HUES48 (cell line): ENCODE measurements around the gene TFF3.

Experiments used
- H3K27ac ChIP-seq: one replicate; pipeline ENCODE4 v1.7.0; 2013; ENCODE audit warnings: low read depth, low read length, inconsistent platforms
- H3K27me3 ChIP-seq: 2 replicates; pipeline ENCODE4 v1.6.1; 2013; ENCODE audit warnings: mild to moderate bottlenecking, low read length; ENCODE audit not compliant: control insufficient read depth, insufficient read depth
- H3K36me3 ChIP-seq: 2 replicates; pipeline ENCODE4 v1.6.1; 2013; ENCODE audit warnings: low read length; ENCODE audit not compliant: control insufficient read depth, insufficient read depth
- H3K4me1 ChIP-seq: 2 replicates; pipeline ENCODE4 v1.6.1; 2013; ENCODE audit warnings: mild to moderate bottlenecking, low read length; ENCODE audit not compliant: control insufficient read depth, insufficient read depth
- H3K4me3 ChIP-seq: 2 replicates; pipeline ENCODE4 v1.5.1; 2013; ENCODE audit warnings: mild to moderate bottlenecking, low read depth, low read length
- H3K9ac ChIP-seq: 2 replicates; pipeline ENCODE4 v1.6.1; 2013; ENCODE audit warnings: mild to moderate bottlenecking, low read depth, low read length, moderate library complexity
- H3K9me3 ChIP-seq: 2 replicates; pipeline ENCODE4 v1.6.1; 2013; ENCODE audit warnings: low read length; ENCODE audit not compliant: control insufficient read depth, insufficient read depth

Gene TFF3

GRCh38 chr21:42356046-42356445 lies 40.8 kb upstream of the TFF3 start:
- H3K4me1 ChIP-seq: no peaks in the 10 kb centered on the region
- no peaks in the 10 kb centered on the region for H3K36me3 ChIP-seq
- H3K27ac ChIP-seq: no peak overlapping the region
- H3K27me3 ChIP-seq: no peaks in the 10 kb centered on the region
- H3K9me3 ChIP-seq: peaks cover 7% of the 10 kb centered on the region; the same call in 1 of the 2 replicates
- H3K4me3 ChIP-seq: no peak overlapping the region
- no peak overlapping the region for H3K9ac ChIP-seq

GRCh38 chr21:42353623-42354022 lies 38.4 kb upstream of the TFF3 start:
- Histone ChIP-seq H3K27me3 (no peaks in the 10 kb centered on the region), H3K9me3 (no peaks in the 10 kb centered on the region), H3K9ac (no peak overlapping the region), H3K4me3 (no peak overlapping the region), H3K36me3 (no peaks in the 10 kb centered on the region), H3K27ac (no peak overlapping the region), H3K4me1 (no peaks in the 10 kb centered on the region)

DNA sequence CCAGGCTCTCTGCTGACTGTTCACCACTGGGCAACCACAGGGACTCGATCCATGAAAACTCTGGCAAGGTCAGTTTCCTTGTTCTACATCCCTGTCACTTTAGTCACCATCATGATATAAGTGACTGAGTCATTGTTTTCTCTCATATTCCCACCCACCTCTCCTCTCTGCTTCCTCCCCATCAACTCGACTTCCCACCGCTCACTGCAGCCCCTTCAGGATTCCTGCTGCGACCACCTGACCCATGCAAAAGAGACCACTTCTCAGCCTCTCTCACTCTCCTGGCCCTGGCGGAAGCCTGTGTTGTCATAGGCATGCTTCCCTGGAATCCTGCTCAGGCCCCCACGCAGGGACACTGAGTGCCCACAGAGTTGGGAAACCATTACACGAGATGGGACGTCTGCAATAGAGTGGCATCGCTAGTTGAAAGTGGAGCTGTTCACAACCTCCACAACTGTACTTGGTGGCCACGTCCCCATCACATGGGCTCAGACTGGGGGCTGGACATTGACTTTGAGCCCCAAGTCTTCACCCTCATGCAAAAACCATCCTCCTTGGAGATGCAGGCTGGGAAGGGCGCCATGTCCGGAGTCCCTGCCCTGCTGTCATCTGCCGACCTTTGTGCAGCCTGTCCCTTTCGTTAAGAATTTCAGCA lies 37.4 kb upstream of the TFF3 start:
- Histone ChIP-seq H3K27ac (no peak overlapping the region), H3K4me1 (no peaks in the 10 kb centered on the region), H3K9me3 (no peaks in the 10 kb centered on the region), H3K9ac (no peak overlapping the region), H3K27me3 (no peaks in the 10 kb centered on the region), H3K4me3 (no peak overlapping the region), H3K36me3 (no peaks in the 10 kb centered on the region)

GRCh38 chr21:42351626-42352440 lies 36.6 kb upstream of the TFF3 start:
- no peak overlapping the region for H3K27ac ChIP-seq

DNA sequence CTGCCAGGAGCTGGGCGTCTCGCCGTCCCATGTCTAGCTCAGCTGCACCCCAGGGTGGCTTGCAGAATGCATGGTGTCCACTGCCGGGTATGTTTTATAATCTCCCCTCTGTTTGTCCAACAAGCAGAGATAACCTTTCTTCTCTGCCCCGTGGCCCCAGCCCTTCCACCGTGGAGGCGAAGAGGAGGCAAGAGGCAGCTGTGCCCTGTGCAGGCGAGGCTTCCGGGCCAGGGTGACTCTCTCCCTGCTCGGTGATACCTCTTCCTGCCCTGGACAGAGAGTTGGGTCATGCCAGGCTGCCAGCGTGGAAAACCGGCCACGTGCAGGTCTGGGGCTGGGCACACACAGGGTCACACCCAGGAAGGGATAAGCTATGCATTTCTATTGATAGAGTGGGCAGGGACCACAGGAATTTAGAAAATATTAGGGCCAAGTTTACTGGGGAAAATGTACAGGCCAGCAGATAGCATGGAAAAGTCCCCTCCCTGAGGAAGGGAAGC lies 35.8 kb upstream of the TFF3 start, which contains the start of gene TFF2:
Gene TFF2, minus strand, starts transcription at position 68 of the 500 bp plus-strand sequence. Its CDS starts 37 bp downstream, at position 31.
- H3K9me3 ChIP-seq: no peaks in the 10 kb centered on the region
- H3K4me3 ChIP-seq: no peak within 1 kb of the TSS
- H3K27me3 ChIP-seq: no peaks in the 10 kb centered on the region
- no peak within 1 kb of the TSS for H3K27ac ChIP-seq
- H3K36me3 ChIP-seq: no peaks in the 10 kb centered on the region
- H3K4me1 ChIP-seq: no peaks in the 10 kb centered on the region
- H3K9ac ChIP-seq: no peak within 1 kb of the TSS

More at GRCh38 chr21:42351626-42352440, 36.6 kb upstream of the TFF3 start:
- no peaks in the 10 kb centered on the region for H3K4me1 ChIP-seq
- H3K27me3 ChIP-seq: no peaks in the 10 kb centered on the region
- no peaks in the 10 kb centered on the region for H3K9me3 ChIP-seq
- H3K4me3 ChIP-seq: no peak overlapping the region
- H3K9ac ChIP-seq: no peak overlapping the region
- H3K36me3 ChIP-seq: no peaks in the 10 kb centered on the region

DNA sequence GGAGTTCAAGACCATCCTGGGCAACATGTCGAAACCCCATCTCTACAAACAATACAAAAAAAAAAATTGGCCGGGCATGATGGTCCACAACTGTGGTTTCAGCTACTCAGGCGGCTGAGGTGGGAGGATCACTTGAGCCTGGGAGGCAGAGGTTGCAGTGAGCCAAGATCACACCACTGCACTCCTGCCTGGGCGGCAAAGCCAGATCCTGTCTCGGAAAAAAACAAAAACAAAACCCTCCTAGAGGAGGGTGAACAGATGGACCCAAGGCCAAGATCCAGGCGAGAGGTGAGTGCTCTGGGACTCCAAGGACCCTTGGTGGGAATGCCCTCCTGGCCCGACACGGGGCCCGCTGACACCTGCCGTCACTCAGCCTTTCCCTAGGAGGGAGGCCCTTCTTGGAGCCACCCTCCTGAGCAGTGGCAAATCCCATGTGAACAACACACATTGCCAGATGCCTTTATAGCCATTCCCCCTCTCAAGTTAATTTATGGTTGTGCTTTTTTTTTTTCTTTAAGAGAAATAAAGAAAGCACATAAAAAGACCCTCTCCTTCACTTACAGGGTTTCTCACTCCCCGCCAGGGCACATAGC lies 35.2 kb upstream of the TFF3 start:
- no peak overlapping the region for H3K27ac ChIP-seq
- H3K9ac ChIP-seq: no peak overlapping the region
- H3K27me3 ChIP-seq: no peaks in the 10 kb centered on the region
- no peaks in the 10 kb centered on the region for H3K9me3 ChIP-seq
- no peaks in the 10 kb centered on the region for H3K4me1 ChIP-seq
- H3K36me3 ChIP-seq: no peaks in the 10 kb centered on the region
- H3K4me3 ChIP-seq: no peak overlapping the region

DNA sequence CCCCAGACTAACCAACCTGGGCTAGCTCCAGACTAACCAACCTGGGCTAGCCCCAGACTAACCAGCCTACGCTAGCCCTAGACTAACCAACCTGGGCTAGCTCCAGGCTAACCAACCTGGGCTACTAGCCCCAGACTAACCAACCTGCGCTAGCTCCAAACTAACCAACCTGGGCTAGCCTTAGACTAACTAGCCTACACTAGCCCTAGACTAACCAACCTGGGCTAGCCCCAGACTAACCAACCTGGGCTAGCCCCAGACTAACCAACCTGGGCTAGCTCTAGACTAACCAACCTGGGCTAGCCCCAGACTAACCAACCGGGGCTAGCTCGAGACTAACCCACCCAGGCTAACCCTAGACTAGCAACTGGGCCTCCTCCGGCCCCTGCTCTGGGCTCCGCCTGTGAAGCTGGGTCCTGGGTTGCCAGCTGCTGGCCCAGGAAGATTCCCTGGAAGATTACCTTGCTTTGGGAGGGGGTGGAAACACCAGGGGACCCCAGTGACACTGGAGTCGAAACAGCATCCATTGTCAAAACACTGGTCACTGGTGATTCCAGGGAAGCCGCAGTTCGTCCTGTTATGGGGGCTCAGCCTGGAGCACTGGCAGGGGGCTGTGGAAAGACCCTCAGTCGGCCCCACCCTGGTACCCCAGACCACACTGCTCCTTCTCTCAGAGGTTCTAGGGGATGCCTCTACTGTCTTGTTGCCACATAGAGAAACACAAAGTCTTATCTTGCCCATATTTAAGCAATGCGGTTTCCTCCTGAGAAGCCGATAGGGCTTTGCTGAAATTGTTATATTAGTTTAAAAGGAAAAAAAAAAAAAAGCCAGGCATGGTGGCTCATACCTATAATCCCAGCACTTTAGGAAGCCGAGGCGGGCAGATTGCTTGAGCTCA lies 34.5 kb upstream of the TFF3 start:
- Histone ChIP-seq H3K4me3 (no peak overlapping the region), H3K9ac (no peak overlapping the region), H3K27ac (no peak overlapping the region), H3K4me1 (no peaks in the 10 kb centered on the region), H3K36me3 (no peaks in the 10 kb centered on the region), H3K9me3 (no peaks in the 10 kb centered on the region), H3K27me3 (no peaks in the 10 kb centered on the region)

DNA sequence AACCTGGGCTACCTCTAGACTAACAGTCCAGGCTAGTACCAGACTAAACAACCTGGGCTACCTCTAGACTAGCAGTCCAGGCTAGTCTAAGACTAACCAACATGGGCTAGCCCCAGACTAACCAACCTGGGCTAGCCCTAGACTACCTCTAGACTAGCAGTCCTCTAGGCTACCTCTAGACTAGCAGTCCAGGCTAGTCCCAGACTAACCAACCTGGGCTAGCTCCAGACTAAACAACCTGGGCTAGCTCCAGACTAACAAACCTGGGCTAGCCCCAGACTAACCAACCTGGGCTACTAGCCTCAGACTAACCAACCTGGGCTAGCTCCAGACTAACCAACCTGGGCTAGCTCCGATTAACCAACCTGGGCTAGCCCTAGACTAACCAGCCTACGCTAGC lies 33.6 kb upstream of the TFF3 start:
- Histone ChIP-seq H3K36me3 (no peaks in the 10 kb centered on the region), H3K9me3 (no peaks in the 10 kb centered on the region), H3K4me1 (no peaks in the 10 kb centered on the region), H3K4me3 (no peak overlapping the region), H3K9ac (no peak overlapping the region), H3K27me3 (no peaks in the 10 kb centered on the region), H3K27ac (no peak overlapping the region)

- no peaks in the 10 kb centered on the region for H3K9me3 ChIP-seq
- no peaks in the 10 kb centered on the region for H3K36me3 ChIP-seq
- no peak overlapping the region for H3K9ac ChIP-seq
- no peak overlapping the region for H3K27ac ChIP-seq
- H3K4me1 ChIP-seq: no peaks in the 10 kb centered on the region
- no peaks in the 10 kb centered on the region for H3K27me3 ChIP-seq
- no peak overlapping the region for H3K4me3 ChIP-seq
Observed at GRCh38 chr21:42347601-42348327, 32.6 kb upstream of the TFF3 start.
